ENCODE measurements around the gene MYOM3. TPM values are rescaled to one million over a fixed set of nuclear protein-coding genes. Genes with fewer than 3 reads are reported as not detected.

The MYOM3 gene
- total and polyA plus RNA-seq, 2 of the 13 experiments (the other 11 are each of a cell fraction or from before 2014, with no cell fraction given): 5.8 to 15.3 TPM

DNA sequence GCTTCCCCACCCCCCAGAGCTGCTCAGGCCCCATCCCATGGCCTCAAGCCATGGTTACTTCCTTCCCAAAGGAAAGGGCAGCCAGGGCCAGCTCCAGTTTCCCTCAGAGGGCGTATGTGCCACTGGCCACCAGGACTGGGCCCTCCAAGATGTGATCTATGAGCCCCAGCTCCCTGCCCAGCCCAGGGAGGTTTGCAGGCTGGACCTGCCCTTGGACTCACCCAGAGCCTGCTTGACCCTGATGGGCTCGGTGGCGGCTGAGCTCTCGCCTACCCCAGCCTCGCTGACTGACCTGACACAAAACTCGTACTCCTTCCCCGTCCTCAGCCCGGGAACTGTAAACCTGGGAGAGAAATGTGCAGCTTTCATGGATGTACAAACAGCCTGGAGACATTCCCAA, 29.6 kb downstream of the MYOM3 start:
- WGBS (ENCODE audit: low lambda C conversion rate): 97% methylated on average over 7 of the region's 8 CpGs
- Histone ChIP-seq H4K20me1 (ENCODE audit: insufficient read depth, low read length) (no peaks in the 10 kb centered on the region), H3K27me3 (ENCODE audit: control insufficient read depth in 1 of 2, insufficient read depth in 2 of 2, low read length in 2 of 2) (no peaks in the 10 kb centered on the region), H3K4me2 (ENCODE audit: low read depth, low read length) (no peak overlapping the region), H3K4me3 (replicated peaks in 1 of 3; ENCODE audit: insufficient read depth in 1 of 3, low read depth in 2 of 3, low read length in 3 of 3) (no peak overlapping the region), H3K27ac (ENCODE audit: extremely low read length, insufficient read depth, low read length) (no peak overlapping the region), H3K4me1 (ENCODE audit: insufficient read depth, low read length) (no peaks in the 10 kb centered on the region), H2AFZ (ENCODE audit: low read length) (no peak overlapping the region), H3K36me3 (replicated peaks in 1 of 2; ENCODE audit: control insufficient read depth in 1 of 2, insufficient read depth in 2 of 2, low read length in 2 of 2) (peaks cover 6 to 45% of the 10 kb centered on the region in 2 experiments; a peak in 4 of 5 replicates), H3K9ac (ENCODE audit: insufficient read depth, low read depth, low read length) (no peak overlapping the region), H3K79me2 (ENCODE audit: insufficient read depth, low read length) (no peaks in the 10 kb centered on the region), H3K9me3 (ENCODE audit: low read length) (no peaks in the 10 kb centered on the region)
- FAIRE-seq (no peak), ATAC-seq (no peak), DNase-seq (ENCODE audit: low spot score) (no peak)
- ChIA-PET POLR2A (no interaction called here), CTCF (ENCODE audit: low intra/inter-chr PET ratio, low total read pairs) (no interaction called here)
- BruUV-seq (replicated peaks): no TSS peak
- in situ Hi-C loops (cut with HindIII; ENCODE audit: extremely low pct_ligation_motif_present, low pct_unique_long_range_greater_than_20kb): no loop called here
- TF ChIP-seq SNAPC2 (CRISPR knock-in tag; IDR thresholded peaks at IDR 0.05) (no peak), ZNF3 (CRISPR knock-in tag; IDR thresholded peaks at IDR 0.05) (no peak), HOXA9 (CRISPR knock-in tag; IDR thresholded peaks at IDR 0.05; ENCODE audit: borderline replicate concordance) (no peak), SETDB1 (CRISPR knock-in tag; IDR thresholded peaks at IDR 0.05; ENCODE audit: borderline replicate concordance) (no peak), TEAD3 (CRISPR knock-in tag; optimal IDR thresholded peaks at IDR 0.05; ENCODE audit: borderline replicate concordance) (no peak), TAF15 (IDR thresholded peaks at IDR 0.05; ENCODE audit: low read depth, low read length, poor library complexity, severe bottlenecking) (no peak), EHMT2 (IDR thresholded peaks at IDR 0.05; ENCODE audit: borderline replicate concordance, low read depth, low read length) (no peak), SAFB2 (CRISPR knock-in tag; IDR thresholded peaks at IDR 0.05; ENCODE audit: borderline replicate concordance, low read depth) (no peak), ZNF232 (CRISPR knock-in tag; IDR thresholded peaks at IDR 0.05; ENCODE audit: borderline replicate concordance) (no peak), ZNF430 (CRISPR knock-in tag; IDR thresholded peaks at IDR 0.05) (no peak), ZMYM3 (CRISPR knock-in tag; IDR thresholded peaks at IDR 0.05) (no peak), ZNF839 (CRISPR knock-in tag; IDR thresholded peaks at IDR 0.05; ENCODE audit: borderline replicate concordance) (no peak), IKZF5 (CRISPR knock-in tag; IDR thresholded peaks at IDR 0.05) (no peak), SOX13 (IDR thresholded peaks at IDR 0.05) (no peak), SOX13 (CRISPR knock-in tag; conservative IDR thresholded peaks at IDR 0.05 in 1 of 2, IDR thresholded peaks at IDR 0.05 in 1 of 2) (no peak)
- TF ChIP-seq, protein P1, sequence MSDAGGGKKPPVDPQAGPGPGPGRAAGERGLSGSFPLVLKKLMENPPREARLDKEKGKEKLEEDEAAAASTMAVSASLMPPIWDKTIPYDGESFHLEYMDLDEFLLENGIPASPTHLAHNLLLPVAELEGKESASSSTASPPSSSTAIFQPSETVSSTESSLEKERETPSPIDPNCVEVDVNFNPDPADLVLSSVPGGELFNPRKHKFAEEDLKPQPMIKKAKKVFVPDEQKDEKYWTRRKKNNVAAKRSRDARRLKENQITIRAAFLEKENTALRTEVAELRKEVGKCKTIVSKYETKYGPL (CRISPR knock-in tag; IDR thresholded peaks at IDR 0.05): no peak
- TF ChIP-seq, protein P2, sequence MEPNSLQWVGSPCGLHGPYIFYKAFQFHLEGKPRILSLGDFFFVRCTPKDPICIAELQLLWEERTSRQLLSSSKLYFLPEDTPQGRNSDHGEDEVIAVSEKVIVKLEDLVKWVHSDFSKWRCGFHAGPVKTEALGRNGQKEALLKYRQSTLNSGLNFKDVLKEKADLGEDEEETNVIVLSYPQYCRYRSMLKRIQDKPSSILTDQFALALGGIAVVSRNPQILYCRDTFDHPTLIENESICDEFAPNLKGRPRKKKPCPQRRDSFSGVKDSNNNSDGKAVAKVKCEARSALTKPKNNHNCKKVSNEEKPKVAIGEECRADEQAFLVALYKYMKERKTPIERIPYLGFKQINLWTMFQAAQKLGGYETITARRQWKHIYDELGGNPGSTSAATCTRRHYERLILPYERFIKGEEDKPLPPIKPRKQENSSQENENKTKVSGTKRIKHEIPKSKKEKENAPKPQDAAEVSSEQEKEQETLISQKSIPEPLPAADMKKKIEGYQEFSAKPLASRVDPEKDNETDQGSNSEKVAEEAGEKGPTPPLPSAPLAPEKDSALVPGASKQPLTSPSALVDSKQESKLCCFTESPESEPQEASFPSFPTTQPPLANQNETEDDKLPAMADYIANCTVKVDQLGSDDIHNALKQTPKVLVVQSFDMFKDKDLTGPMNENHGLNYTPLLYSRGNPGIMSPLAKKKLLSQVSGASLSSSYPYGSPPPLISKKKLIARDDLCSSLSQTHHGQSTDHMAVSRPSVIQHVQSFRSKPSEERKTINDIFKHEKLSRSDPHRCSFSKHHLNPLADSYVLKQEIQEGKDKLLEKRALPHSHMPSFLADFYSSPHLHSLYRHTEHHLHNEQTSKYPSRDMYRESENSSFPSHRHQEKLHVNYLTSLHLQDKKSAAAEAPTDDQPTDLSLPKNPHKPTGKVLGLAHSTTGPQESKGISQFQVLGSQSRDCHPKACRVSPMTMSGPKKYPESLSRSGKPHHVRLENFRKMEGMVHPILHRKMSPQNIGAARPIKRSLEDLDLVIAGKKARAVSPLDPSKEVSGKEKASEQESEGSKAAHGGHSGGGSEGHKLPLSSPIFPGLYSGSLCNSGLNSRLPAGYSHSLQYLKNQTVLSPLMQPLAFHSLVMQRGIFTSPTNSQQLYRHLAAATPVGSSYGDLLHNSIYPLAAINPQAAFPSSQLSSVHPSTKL (CRISPR knock-in tag; IDR thresholded peaks at IDR 0.05): no peak
- intact Hi-C loops (cut with micrococcal nuclease; ENCODE audit: unreplicated experiment): no loop called here

All from HepG2 (cell line).